Measurements from ENCODE around the gene MBP. TPM values are rescaled to one million over a fixed set of nuclear protein-coding genes. Genes with fewer than 3 reads are reported as not detected.
A peak's percentile ranks its signal among the peaks of the same experiment; 100 is the strongest.

MBP gene
- total RNA-seq, 1 donor from 2014 or later: 78.9 TPM

DNA sequence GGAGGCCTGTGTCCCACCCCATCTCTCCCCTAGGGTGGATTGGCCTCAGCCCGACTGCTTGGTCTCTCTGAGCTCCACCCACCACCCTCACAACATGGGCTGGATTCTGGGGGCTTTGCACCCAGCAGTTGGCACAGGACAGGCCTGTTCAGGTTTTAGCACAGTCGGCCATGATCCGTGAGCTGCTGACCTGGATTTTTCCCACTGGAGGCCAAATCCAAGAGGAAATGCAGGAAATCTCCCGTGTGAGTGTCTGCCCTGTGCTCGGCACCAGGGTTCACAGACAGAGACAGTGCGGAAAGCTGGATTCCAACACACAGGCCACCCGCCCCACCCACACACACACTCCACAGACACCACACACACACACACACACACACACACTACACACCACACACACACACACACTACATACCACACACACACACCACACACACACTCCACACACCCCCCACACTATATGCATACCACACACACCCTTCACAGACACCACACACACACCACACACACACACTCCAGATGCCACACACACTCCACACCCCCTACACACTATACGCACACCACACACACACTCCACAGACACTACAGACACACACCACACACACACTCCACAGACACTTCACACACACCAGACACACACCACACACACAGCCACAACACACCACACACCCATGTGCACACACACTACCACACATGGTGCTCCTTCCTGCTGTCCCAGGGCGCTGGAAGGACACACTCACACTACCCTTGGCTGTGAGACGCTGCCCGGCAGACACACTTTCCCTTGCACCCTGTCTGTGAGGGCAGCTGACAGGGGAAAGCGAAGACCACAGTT is 14.1 kb downstream of the MBP start:
- H3K27ac ChIP-seq: no peak overlapping the region
- ATAC-seq: no peak
- no peak for DNase-seq
- TF ChIP-seq, protein P1, sequence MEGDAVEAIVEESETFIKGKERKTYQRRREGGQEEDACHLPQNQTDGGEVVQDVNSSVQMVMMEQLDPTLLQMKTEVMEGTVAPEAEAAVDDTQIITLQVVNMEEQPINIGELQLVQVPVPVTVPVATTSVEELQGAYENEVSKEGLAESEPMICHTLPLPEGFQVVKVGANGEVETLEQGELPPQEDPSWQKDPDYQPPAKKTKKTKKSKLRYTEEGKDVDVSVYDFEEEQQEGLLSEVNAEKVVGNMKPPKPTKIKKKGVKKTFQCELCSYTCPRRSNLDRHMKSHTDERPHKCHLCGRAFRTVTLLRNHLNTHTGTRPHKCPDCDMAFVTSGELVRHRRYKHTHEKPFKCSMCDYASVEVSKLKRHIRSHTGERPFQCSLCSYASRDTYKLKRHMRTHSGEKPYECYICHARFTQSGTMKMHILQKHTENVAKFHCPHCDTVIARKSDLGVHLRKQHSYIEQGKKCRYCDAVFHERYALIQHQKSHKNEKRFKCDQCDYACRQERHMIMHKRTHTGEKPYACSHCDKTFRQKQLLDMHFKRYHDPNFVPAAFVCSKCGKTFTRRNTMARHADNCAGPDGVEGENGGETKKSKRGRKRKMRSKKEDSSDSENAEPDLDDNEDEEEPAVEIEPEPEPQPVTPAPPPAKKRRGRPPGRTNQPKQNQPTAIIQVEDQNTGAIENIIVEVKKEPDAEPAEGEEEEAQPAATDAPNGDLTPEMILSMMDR (IDR thresholded peaks at IDR 0.05): no peak
- no peaks in the 10 kb centered on the region for H3K27me3 ChIP-seq
- no peak overlapping the region for H3K4me3 ChIP-seq
- intact Hi-C loops (cut with DNase I): no loop called here
- H3K4me1 ChIP-seq: peaks cover 37% of the 10 kb centered on the region
- H3K36me3 ChIP-seq: no peaks in the 10 kb centered on the region
- H3K9me3 ChIP-seq: no peaks in the 10 kb centered on the region

DNA sequence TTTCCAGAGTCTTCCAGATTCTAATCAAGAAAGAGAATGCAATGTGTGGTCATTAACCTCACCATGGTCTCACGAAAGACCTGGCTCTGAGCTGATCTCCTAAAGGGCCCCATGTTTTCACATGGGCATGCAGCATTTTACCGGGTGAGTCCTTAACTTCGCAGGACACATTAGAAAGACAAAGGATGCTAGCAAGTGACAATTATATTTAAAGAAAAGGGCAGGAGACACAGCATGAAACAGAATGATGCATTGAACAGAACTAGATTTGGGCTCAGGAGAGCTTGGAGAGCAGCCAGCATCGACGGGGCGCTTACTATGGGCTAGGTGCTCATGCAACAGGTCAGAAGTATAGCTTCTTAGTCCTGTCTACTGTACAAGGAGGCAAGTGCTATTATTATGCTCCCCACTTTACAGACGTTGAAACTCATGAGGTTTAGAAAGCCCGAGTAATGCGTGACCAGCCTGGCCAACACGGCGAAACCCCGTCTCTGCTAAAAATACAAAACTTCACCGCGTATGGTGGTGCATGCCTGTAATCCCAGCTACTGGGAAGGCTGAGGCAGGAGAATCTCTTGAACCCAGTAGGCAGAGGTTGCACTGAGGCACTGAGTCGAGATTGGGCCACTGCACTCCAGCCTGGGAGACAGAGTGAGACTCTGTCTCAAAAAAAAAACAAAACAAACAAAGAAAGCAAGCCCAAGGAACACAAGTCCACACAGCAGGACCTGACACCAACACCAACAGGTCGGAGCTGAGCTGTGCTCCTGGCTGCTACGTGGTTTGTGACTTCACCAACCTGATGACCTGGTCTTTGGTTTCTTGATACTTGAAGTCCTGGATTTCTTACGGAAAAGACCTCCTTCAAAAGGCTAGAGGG is 16.1 kb downstream of the MBP start:
- H3K36me3 ChIP-seq: no peaks in the 10 kb centered on the region
- DNase-seq: no peak
- peak overlapping the region; percentile 89 for H3K27ac ChIP-seq
- ATAC-seq: no peak
- H3K9me3 ChIP-seq: no peaks in the 10 kb centered on the region
- H3K4me1 ChIP-seq: peaks cover 43% of the 10 kb centered on the region
- intact Hi-C loops (cut with DNase I): no loop called here
- TF ChIP-seq, protein P1 (IDR thresholded peaks at IDR 0.05): no peak
- H3K4me3 ChIP-seq: no peak overlapping the region
- H3K27me3 ChIP-seq: no peaks in the 10 kb centered on the region

DNA sequence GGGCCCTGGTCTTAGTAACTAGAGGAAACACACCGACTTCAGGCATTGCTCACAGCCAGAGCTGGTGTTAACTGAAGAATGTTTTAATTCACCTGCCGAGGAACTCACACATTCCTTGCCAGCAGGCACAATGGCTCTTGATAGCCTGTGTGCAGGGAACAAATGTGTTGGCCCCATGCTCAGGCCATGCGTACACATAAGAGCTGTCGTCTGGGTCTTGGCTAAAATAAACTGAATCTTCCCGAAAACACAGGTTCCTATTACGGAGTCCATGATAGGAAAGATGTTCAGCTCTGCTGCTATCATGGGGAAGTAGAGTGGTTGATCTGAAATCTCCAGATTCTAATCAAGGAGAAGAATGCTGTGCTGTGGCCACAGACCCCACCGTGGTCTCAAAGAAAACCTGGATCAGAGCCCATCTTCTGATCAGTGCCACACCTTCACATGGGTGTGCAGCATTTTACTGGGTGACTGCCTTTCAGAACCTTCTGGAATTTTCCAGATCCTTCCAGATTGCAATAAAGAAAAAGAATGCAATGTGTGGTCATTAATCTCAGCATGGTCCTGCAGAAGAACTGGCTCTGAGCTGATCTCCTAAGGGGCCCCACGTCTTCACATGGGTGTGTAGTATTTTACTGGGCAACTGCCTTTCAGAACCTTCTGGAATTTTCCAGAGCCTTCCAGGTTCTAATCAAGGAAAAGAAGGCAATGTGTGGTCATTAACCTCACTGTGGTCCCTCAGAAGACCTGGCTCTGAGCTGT is 17.2 kb downstream of the MBP start:
- TF ChIP-seq, protein P1 (IDR thresholded peaks at IDR 0.05): no peak
- intact Hi-C loops (cut with DNase I): no loop called here
- no peak overlapping the region for H3K4me3 ChIP-seq
- H3K4me1 ChIP-seq: peaks cover 50% of the 10 kb centered on the region
- H3K9me3 ChIP-seq: no peaks in the 10 kb centered on the region
- peak overlapping the region; percentile 89 for H3K27ac ChIP-seq
- H3K27me3 ChIP-seq: no peaks in the 10 kb centered on the region
- H3K36me3 ChIP-seq: no peaks in the 10 kb centered on the region
- DNase-seq (no peak), ATAC-seq (peak; percentile 19)

DNA sequence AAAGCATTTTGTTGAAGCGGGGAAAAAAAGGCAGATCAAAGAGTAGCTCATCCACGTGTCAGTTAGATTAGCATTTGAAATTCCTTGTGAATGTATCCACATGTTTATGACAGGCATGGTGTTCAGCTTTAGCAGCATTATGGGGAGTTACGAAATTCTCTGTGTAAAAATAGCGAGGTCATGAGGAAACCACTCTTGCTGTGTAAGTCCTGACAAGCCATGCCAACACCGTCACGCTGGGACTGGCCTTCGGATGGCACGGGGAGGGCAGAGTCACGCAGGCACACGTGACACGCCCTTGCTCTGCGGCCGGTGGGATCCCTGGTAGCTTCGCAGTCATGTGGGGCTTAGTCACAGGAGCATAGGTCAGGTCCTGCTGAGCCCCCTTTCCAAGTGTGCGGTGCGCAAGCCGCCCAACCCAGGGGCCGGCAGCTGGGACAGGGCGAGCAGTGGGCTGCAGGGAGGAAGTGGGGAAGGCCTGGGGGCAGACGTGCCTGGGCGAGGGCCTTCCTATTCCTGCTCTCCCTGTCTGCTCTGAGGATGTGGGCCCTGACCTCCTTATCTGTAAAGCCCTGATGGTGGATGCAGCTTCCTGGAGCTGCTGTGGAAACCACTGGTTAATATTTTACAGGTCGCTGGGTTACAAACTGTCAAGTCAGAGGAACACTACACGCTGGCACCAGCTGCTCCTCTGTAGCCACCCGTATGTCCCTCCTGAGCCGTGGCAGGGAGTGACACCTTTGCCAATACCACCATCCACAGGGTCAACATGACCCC is 18.0 kb downstream of the MBP start:
- no peak overlapping the region for H3K4me3 ChIP-seq
- H3K4me1 ChIP-seq: peaks cover 55% of the 10 kb centered on the region
- intact Hi-C loops (cut with DNase I): no loop called here
- TF ChIP-seq, protein P1 (IDR thresholded peaks at IDR 0.05): no peak
- H3K27ac ChIP-seq: peak overlapping the region; percentile 89
- H3K27me3 ChIP-seq: no peaks in the 10 kb centered on the region
- H3K9me3 ChIP-seq: no peaks in the 10 kb centered on the region
- DNase-seq: peak; percentile 94
- peak; percentile 89 for ATAC-seq
- no peaks in the 10 kb centered on the region for H3K36me3 ChIP-seq

DNA sequence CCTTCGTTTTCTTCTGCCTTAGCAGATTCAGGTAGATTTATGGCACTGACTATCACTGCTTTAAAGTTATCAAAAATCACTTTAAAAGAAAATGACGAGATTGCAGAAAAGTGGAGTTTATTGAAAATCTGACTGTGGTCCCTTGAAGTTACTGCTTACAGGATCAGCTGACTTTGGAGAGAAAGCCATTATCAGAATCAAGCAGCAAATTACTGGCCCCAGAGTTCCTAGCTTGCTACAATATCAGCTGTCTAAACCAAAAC is 18.5 kb downstream of the MBP start:
- Histone ChIP-seq H3K4me1 (peaks cover 58% of the 10 kb centered on the region), H3K4me3 (no peak overlapping the region), H3K9me3 (no peaks in the 10 kb centered on the region), H3K27ac (peak overlapping the region; percentile 89), H3K36me3 (no peaks in the 10 kb centered on the region), H3K27me3 (no peaks in the 10 kb centered on the region)
- no peak for DNase-seq
- TF ChIP-seq, protein P1 (IDR thresholded peaks at IDR 0.05): no peak
- no peak for ATAC-seq
- intact Hi-C loops (cut with DNase I): no loop called here
